ENCODE measurements around the gene PI4KA. TPM values are rescaled to one million over a fixed set of nuclear protein-coding genes. Genes with fewer than 3 reads are reported as not detected.

Gene PI4KA
- total RNA-seq, 6 experiments from 2014 or later, result 51.0 to 61.3 (median 57.2) TPM

GRCh38 chr22:20884454-20884853 is 25.8 kb upstream of the PI4KA start:
- Mint-ChIP-seq H3K27ac (no peak overlapping the region; the same call in 1 of the 2 replicates), H3K4me3 (no peak overlapping the region), H3K27me3 (ENCODE audit: insufficient read depth) (0 out of 2 replicates have a peak, but pooled peaks cover 4% of the 10 kb centered on the region), H3K4me1 (ENCODE audit: low read depth) (peaks cover 33% of the 10 kb centered on the region), H3K9me3 (no peaks in the 10 kb centered on the region), H3K36me3 (ENCODE audit: low read depth) (peaks cover 10% of the 10 kb centered on the region; the same call in 1 of the 2 replicates)
- no peak for TF ChIP-seq CTCF (IDR thresholded peaks at IDR 0.05)
- no peak for DNase-seq

GRCh38 chr22:20882855-20883254 is 24.2 kb upstream of the PI4KA start:
- Mint-ChIP-seq H3K36me3 (ENCODE audit: low read depth) (peaks cover 6% of the 10 kb centered on the region; the same call in 1 of the 2 replicates), H3K27ac (no peak overlapping the region), H3K9me3 (no peaks in the 10 kb centered on the region), H3K4me3 (no peak overlapping the region), H3K4me1 (ENCODE audit: low read depth) (peaks cover 32% of the 10 kb centered on the region), H3K27me3 (ENCODE audit: insufficient read depth) (0 out of 2 replicates have a peak, but pooled peaks cover 4% of the 10 kb centered on the region)
- no peak for DNase-seq
- TF ChIP-seq CTCF (IDR thresholded peaks at IDR 0.05), result no peak

GRCh38 chr22:20881869-20882815 is 23.5 kb upstream of the PI4KA start:
- H3K4me1 Mint-ChIP-seq (ENCODE audit: low read depth), result peaks cover 25% of the 10 kb centered on the region
- H3K9me3 Mint-ChIP-seq, result no peaks in the 10 kb centered on the region
- no peak for TF ChIP-seq CTCF (IDR thresholded peaks at IDR 0.05)
- peaks cover under 1% of the 10 kb centered on the region; the same call in 1 of the 2 replicates for H3K36me3 Mint-ChIP-seq (ENCODE audit: low read depth)
- H3K27ac Mint-ChIP-seq, result peak overlapping the region; percentile 13; the same call in 1 of the 2 replicates
- no peak for DNase-seq
- H3K27me3 Mint-ChIP-seq (ENCODE audit: insufficient read depth), result 0 out of 2 replicates have a peak, but pooled peaks cover 4% of the 10 kb centered on the region
- no peak overlapping the region for H3K4me3 Mint-ChIP-seq

- H3K4me3 Mint-ChIP-seq, result no peak overlapping the region
- peaks cover 4% of the 10 kb centered on the region; the same call in 1 of the 2 replicates for H3K36me3 Mint-ChIP-seq (ENCODE audit: low read depth)
- H3K27me3 Mint-ChIP-seq (ENCODE audit: insufficient read depth), result peaks cover 4% of the 10 kb centered on the region; the same call in 1 of the 2 replicates
- peaks cover 23% of the 10 kb centered on the region for H3K4me1 Mint-ChIP-seq (ENCODE audit: low read depth)
- no peaks in the 10 kb centered on the region for H3K9me3 Mint-ChIP-seq
- DNase-seq, result peak; percentile 58
- H3K27ac Mint-ChIP-seq, result peak overlapping the region; percentile 56
- no peak for TF ChIP-seq CTCF (IDR thresholded peaks at IDR 0.05)
These were observed 22.6 kb upstream of the PI4KA start for GRCh38 chr22:20881231-20881630.

- peaks cover 4% of the 10 kb centered on the region; the same call in 1 of the 2 replicates for H3K27me3 Mint-ChIP-seq (ENCODE audit: insufficient read depth)
- peaks cover 11% of the 10 kb centered on the region for H3K4me1 Mint-ChIP-seq (ENCODE audit: low read depth)
- TF ChIP-seq CTCF (IDR thresholded peaks at IDR 0.05), result no peak
- H3K4me3 Mint-ChIP-seq, result no peak overlapping the region
- H3K36me3 Mint-ChIP-seq (ENCODE audit: low read depth), result peaks cover 4% of the 10 kb centered on the region; the same call in 1 of the 2 replicates
- DNase-seq, result no peak
- no peaks in the 10 kb centered on the region for H3K9me3 Mint-ChIP-seq
- H3K27ac Mint-ChIP-seq, result no peak overlapping the region
These were observed 19.1 kb upstream of the PI4KA start for GRCh38 chr22:20877715-20878114.

All from HFFc6 (cell line).